Esophagus squamous epithelium (tissue), 4 donors: ENCODE measurements around the gene NKIRAS1.

Experiments used
- POLR2A ChIP-seq, 4 donors: fragments of 450-650 bp; IDR thresholded peaks; one replicate each; pipeline ENCODE4 v1.6.1; 2017; ENCODE audit warnings: antibody characterized with exemption in 4 of 4, mild to moderate bottlenecking in 4 of 4, moderate library complexity in 3 of 4
- TF ChIP-seq, protein P1 (sequence below), 6 experiments: fragments of 450-650 bp in 4 of 6; fragments of 200-600 bp in 2 of 6; sonication (generic) in 2 of 6; IDR thresholded peaks; one replicate each; pipeline ENCODE4 v1.5.1; 2016 to 2019; ENCODE audit warnings: antibody characterized with exemption in 6 of 6, mild to moderate bottlenecking in 4 of 6, moderate library complexity in 4 of 6

DNA sequence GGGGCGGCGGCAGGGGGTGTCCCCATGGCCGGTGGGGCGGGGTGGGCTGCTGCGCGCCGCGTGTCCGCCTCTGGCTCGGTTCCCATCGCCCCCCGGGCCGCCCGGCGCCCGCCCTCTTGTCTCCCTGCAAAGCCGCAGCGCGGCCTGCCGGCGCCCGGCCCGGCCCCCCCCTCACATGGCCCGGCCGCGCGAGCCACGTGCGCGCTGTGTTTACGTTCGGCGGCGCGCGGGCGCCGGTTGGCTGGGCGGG is 28.8 kb upstream of the NKIRAS1 start:
- TF ChIP-seq, protein P1, sequence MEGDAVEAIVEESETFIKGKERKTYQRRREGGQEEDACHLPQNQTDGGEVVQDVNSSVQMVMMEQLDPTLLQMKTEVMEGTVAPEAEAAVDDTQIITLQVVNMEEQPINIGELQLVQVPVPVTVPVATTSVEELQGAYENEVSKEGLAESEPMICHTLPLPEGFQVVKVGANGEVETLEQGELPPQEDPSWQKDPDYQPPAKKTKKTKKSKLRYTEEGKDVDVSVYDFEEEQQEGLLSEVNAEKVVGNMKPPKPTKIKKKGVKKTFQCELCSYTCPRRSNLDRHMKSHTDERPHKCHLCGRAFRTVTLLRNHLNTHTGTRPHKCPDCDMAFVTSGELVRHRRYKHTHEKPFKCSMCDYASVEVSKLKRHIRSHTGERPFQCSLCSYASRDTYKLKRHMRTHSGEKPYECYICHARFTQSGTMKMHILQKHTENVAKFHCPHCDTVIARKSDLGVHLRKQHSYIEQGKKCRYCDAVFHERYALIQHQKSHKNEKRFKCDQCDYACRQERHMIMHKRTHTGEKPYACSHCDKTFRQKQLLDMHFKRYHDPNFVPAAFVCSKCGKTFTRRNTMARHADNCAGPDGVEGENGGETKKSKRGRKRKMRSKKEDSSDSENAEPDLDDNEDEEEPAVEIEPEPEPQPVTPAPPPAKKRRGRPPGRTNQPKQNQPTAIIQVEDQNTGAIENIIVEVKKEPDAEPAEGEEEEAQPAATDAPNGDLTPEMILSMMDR (IDR thresholded peaks at IDR 0.05), result no peak
- no peak for TF ChIP-seq POLR2A (IDR thresholded peaks at IDR 0.05)
